PC-9 (cell line): Measurements from ENCODE around the gene SPRYD3. TPM values are rescaled to one million over a fixed set of nuclear protein-coding genes. Genes with fewer than 3 reads are reported as not detected.

Experiments used
- BruUV-seq: library from RNA; stranded (reverse); fragments of 400-500 nt; replicated peaks from 2 replicates; lab custom pipeline; 2021; lab: Mats Ljungman, UMichigan
- CTCF ChIA-PET: fragments of 300-600 bp; sonication (Branson Sonifier 250); formaldehyde crosslinking; loops from one replicate; lab custom pipeline; 2022; ENCODE audit warnings: antibody characterized with exemption; lab: Charles Lee
- POLR2A ChIA-PET: fragments of 300-600 bp; sonication (Branson Sonifier 250); formaldehyde crosslinking; loops from one replicate; lab custom pipeline; 2022; ENCODE audit warnings: antibody characterized with exemption; ENCODE audit not compliant: unreplicated experiment; lab: Charles Lee
- DNase-seq, 2 experiments: peaks; one replicate each; pipeline versions ENCODE4 v3.0.0 to v3.0.0-alpha.2; 2015 to 2022; ENCODE audit warnings: mixed read lengths in 1 of 2
- H2AFZ ChIP-seq: fragments of 200-600 bp; sonication (generic); 2 replicates; pipeline ENCODE4 v1.8.1; 2017; ENCODE audit warnings: antibody characterized with exemption
- H3F3A ChIP-seq: fragments of 200-600 bp; sonication (generic); 2 replicates; pipeline ENCODE4 v1.8.1; 2017; ENCODE audit warnings: antibody characterized with exemption, mild to moderate bottlenecking, low read depth; ENCODE audit not compliant: insufficient read depth
- H3K27ac ChIP-seq: fragments of 200-600 bp; sonication (generic); 2 replicates; pipeline ENCODE4 v1.6.1; 2016; ENCODE audit warnings: mixed run types
- H3K27me3 ChIP-seq: fragments of 200-600 bp; sonication (generic); 2 replicates; pipeline ENCODE4 v1.6.1; 2016; ENCODE audit warnings: low read depth, mixed run types; ENCODE audit not compliant: insufficient read depth
- H3K36me3 ChIP-seq: fragments of 200-600 bp; sonication (generic); 2 replicates; pipeline ENCODE4 v1.6.1; 2016; ENCODE audit warnings: low read depth, mixed run types
- H3K4me1 ChIP-seq: fragments of 200-600 bp; sonication (generic); replicated peaks from 2 replicates; pipeline ENCODE4 v1.6.1; 2016; ENCODE audit warnings: mixed run types; ENCODE audit not compliant: insufficient read depth
- H3K4me2 ChIP-seq: fragments of 200-600 bp; sonication (generic); 2 replicates; pipeline ENCODE4 v1.6.1; 2017; ENCODE audit warnings: mixed run types
- H3K4me3 ChIP-seq: fragments of 200-600 bp; sonication (generic); 2 replicates; pipeline ENCODE4 v1.6.1; 2016; ENCODE audit warnings: mixed run types
- H3K79me2 ChIP-seq: fragments of 200-600 bp; sonication (generic); 2 replicates; pipeline ENCODE4 v1.6.1; 2017; ENCODE audit warnings: low read depth, mixed run types
- H3K9me2 ChIP-seq: fragments of 200-600 bp; sonication (generic); 2 replicates; pipeline ENCODE4 v1.8.1; 2017; ENCODE audit warnings: mild to moderate bottlenecking; ENCODE audit not compliant: insufficient read depth
- H3K9me3 ChIP-seq: fragments of 200-600 bp; sonication (generic); 2 replicates; pipeline ENCODE4 v1.8.1; 2016; ENCODE audit warnings: low read depth; ENCODE audit not compliant: insufficient read depth
- H4K20me1 ChIP-seq: fragments of 200-600 bp; sonication (generic); 2 replicates; pipeline ENCODE4 v1.8.1; 2017; ENCODE audit not compliant: insufficient read depth
- CTCF ChIP-seq: fragments of 200-600 bp; sonication (generic); conservative IDR thresholded peaks from 2 replicates; pipeline ENCODE4 v1.6.1; 2017; ENCODE audit warnings: mixed run types, antibody characterized with exemption, mild to moderate bottlenecking, moderate library complexity
- EZH2 ChIP-seq: fragments of 200-600 bp; sonication (generic); IDR thresholded peaks from 2 replicates; pipeline ENCODE4 v1.8.0; 2017; ENCODE audit warnings: antibody characterized with exemption, low read depth
- intact Hi-C: fragments of 100-400 bp; cut with micrococcal nuclease; formaldehyde crosslinking; loops from one replicate; pipeline ENCODE4 v1.10.0; 2022; ENCODE audit not compliant: unreplicated experiment
- total RNA-seq: library from RNA; stranded (reverse); gene quantifications from 2 replicates; pipeline ENCODE4 v1.2.3, GENCODE V29; 2021

SPRYD3 gene
- total RNA-seq, 1 experiment from 2014 or later: 17.2 TPM

GRCh38 chr12:53051881-53052412 lies 27.2 kb downstream of the SPRYD3 start:
- peaks cover 43% of the 10 kb centered on the region for H3F3A ChIP-seq
- H3K79me2 ChIP-seq: peaks cover 12% of the 10 kb centered on the region
- no peak overlapping the region; the same call in 1 of the 2 replicates for H3K4me3 ChIP-seq
- no peak for TF ChIP-seq CTCF
- no peak for TF ChIP-seq EZH2
- H3K27ac ChIP-seq: no peak overlapping the region
- H3K9me2 ChIP-seq: no peaks in the 10 kb centered on the region
- H3K4me2 ChIP-seq: peak overlapping the region; percentile 38; the same call in 1 of the 2 replicates
- CTCF ChIA-PET: interaction anchor here (0.6 kb wide), 1 partner anchor 1213 kb away, joined by 7 read pairs; no protein-coding TSS in a partner anchor
- peaks cover 19% of the 10 kb centered on the region for H3K4me1 ChIP-seq
- no TSS peak for BruUV-seq
- H3K36me3 ChIP-seq: no peaks in the 10 kb centered on the region
- H2AFZ ChIP-seq: no peak overlapping the region
- POLR2A ChIA-PET: interaction anchor here (0.6 kb wide), 1 partner anchor 449 kb away, joined by 3 read pairs; the partner anchor contains the start of gene TARBP2
- DNase-seq: no peak
- no peaks in the 10 kb centered on the region for H3K27me3 ChIP-seq
- intact Hi-C loops: loop anchor here (5.0 kb wide), 1 partner anchor 245 kb away; the partner anchor contains the start of genes MYG1 and PFDN5
- no peaks in the 10 kb centered on the region for H3K9me3 ChIP-seq
- peaks cover 10% of the 10 kb centered on the region; the same call in 1 of the 2 replicates for H4K20me1 ChIP-seq

GRCh38 chr12:53051058-53051880 lies 27.9 kb downstream of the SPRYD3 start:
- Histone ChIP-seq H3K4me3 (no peak overlapping the region), H4K20me1 (peaks cover 10% of the 10 kb centered on the region; the same call in 1 of the 2 replicates), H3K27me3 (no peaks in the 10 kb centered on the region), H3K27ac (no peak overlapping the region), H3K79me2 (peaks cover 12% of the 10 kb centered on the region), H3K4me1 (peaks cover 21% of the 10 kb centered on the region), H3K9me2 (no peaks in the 10 kb centered on the region), H3K9me3 (no peaks in the 10 kb centered on the region), H3K36me3 (no peaks in the 10 kb centered on the region), H2AFZ (no peak overlapping the region), H3F3A (peaks cover 45% of the 10 kb centered on the region), H3K4me2 (no peak overlapping the region)
- intact Hi-C loops: loop anchor here (5.0 kb wide), 1 partner anchor 246 kb away; the partner anchor contains the start of genes MYG1 and PFDN5
- POLR2A ChIA-PET: no interaction called here
- TF ChIP-seq CTCF (no peak), EZH2 (no peak)
- CTCF ChIA-PET: no interaction called here
- BruUV-seq: no TSS peak
- DNase-seq: no peak

GRCh38 chr12:53050426-53051057 lies 28.6 kb downstream of the SPRYD3 start:
- Histone ChIP-seq H2AFZ (no peak overlapping the region), H3K9me3 (no peaks in the 10 kb centered on the region), H3K27ac (no peak overlapping the region), H3K4me2 (no peak overlapping the region), H3K4me1 (peaks cover 28% of the 10 kb centered on the region), H3K27me3 (no peaks in the 10 kb centered on the region), H3K36me3 (no peaks in the 10 kb centered on the region), H3F3A (peaks cover 49% of the 10 kb centered on the region), H3K79me2 (peaks cover 12% of the 10 kb centered on the region), H3K4me3 (no peak overlapping the region), H3K9me2 (no peaks in the 10 kb centered on the region), H4K20me1 (peaks cover 10% of the 10 kb centered on the region; the same call in 1 of the 2 replicates)
- POLR2A ChIA-PET: no interaction called here
- TF ChIP-seq EZH2: no peak
- no peak for TF ChIP-seq CTCF
- intact Hi-C loops: loop anchor here (5.0 kb wide), 1 partner anchor 247 kb away; the partner anchor contains the start of genes MYG1 and PFDN5
- BruUV-seq: no TSS peak
- CTCF ChIA-PET: no interaction called here
- DNase-seq: no peak
